H1 (cell line): ENCODE results near the gene PSD2. TPM values are rescaled to one million over a fixed set of nuclear protein-coding genes. Genes with fewer than 3 reads are reported as not detected.
A peak's percentile ranks its signal among the peaks of the same experiment; 100 is the strongest.

Experiments used
- BRCA1 ChIP-seq: IDR thresholded peaks from 2 replicates; pipeline ENCODE4 v1.6.1; 2012; ENCODE audit warnings: low read depth, low read length, improper control_type of control experiment
- CEBPB ChIP-seq: IDR thresholded peaks from 2 replicates; pipeline ENCODE4 v1.6.1; 2012; ENCODE audit warnings: low read depth, low read length
- EZH2 ChIP-seq: fragments of 200-600 bp; sonication (generic); IDR thresholded peaks from 2 replicates; pipeline ENCODE4 v1.7.1; 2012; ENCODE audit warnings: low read depth, mild to moderate bottlenecking, moderate library complexity, low read length, inconsistent platforms; ENCODE audit not compliant: severe bottlenecking
- GABPA ChIP-seq: IDR thresholded peaks from 2 replicates; pipeline ENCODE4 v1.6.1; 2011; ENCODE audit warnings: mild to moderate bottlenecking, low read length, moderate library complexity, borderline replicate concordance; ENCODE audit not compliant: insufficient read depth
- RNF2 ChIP-seq: fragments of 200-900, 300-1000 bp; sonication (generic); IDR thresholded peaks from 2 replicates; pipeline ENCODE4 v1.7.1; 2016; ENCODE audit warnings: borderline replicate concordance, low read depth, mild to moderate bottlenecking, antibody characterized with exemption, low read length; ENCODE audit not compliant: poor library complexity, severe bottlenecking; ENCODE audit errors: missing control alignments
- SP4 ChIP-seq: IDR thresholded peaks from 2 replicates; pipeline ENCODE4 v1.6.1; 2012; ENCODE audit warnings: low read length, inconsistent platforms
- SUZ12 ChIP-seq: fragments of 200-600 bp; sonication (generic); IDR thresholded peaks from 2 replicates; pipeline ENCODE4 v1.6.1; 2012; ENCODE audit warnings: mild to moderate bottlenecking, inconsistent platforms, low read length, moderate library complexity, mixed read lengths
- polyA plus RNA-seq, 7 experiments: library from polyadenylated mRNA; depleted of rRNA in 3 of 7; stranded (reverse) in 5 of 7; unstranded in 2 of 7; fragments of >200 nt in 5 of 7; fragments of 200-250 nt in 2 of 7; gene quantifications; 1 replicate in 5 of 7; 2 replicates in 1 of 7; 4 replicates in 1 of 7; pipeline versions ENCODE4 v1.2.1 to v1.2.3, GENCODE V29; 2011 to 2013; ENCODE audit warnings: missing spikeins in 2 of 7, mixed read lengths in 2 of 7
- total RNA-seq: library from RNA; stranded (reverse); fragmentation: NEBNext Ultra II Directional; extraction: Animal tissue kit (Norgen Biotek cat#: 25700); gene quantifications from 2 replicates; pipeline ENCODE4 v1.2.1, GENCODE V29; 2021
- TF ChIP-seq, protein P1 (sequence below), 3 experiments: IDR thresholded peaks; 1 replicate in 2 of 3; 2 replicates in 1 of 3; pipeline versions ENCODE4 v1.5.1 to v1.6.1; 2011; ENCODE audit warnings: low read length in 3 of 3, mild to moderate bottlenecking in 3 of 3, inconsistent platforms in 2 of 3, low read depth in 1 of 3, moderate library complexity in 1 of 3; ENCODE audit not compliant: insufficient read depth in 1 of 3; ENCODE audit errors: control extremely low read depth in 1 of 3
- TF ChIP-seq, protein P2 (sequence below): IDR thresholded peaks from 2 replicates; pipeline ENCODE4 v1.6.1; 2012; ENCODE audit warnings: inconsistent platforms

The PSD2 gene
- total and polyA plus RNA-seq, 2 of the 8 experiments (the other 6 are each of a cell fraction or from before 2014, with no cell fraction given) = 0.06 to 0.14 TPM

DNA sequence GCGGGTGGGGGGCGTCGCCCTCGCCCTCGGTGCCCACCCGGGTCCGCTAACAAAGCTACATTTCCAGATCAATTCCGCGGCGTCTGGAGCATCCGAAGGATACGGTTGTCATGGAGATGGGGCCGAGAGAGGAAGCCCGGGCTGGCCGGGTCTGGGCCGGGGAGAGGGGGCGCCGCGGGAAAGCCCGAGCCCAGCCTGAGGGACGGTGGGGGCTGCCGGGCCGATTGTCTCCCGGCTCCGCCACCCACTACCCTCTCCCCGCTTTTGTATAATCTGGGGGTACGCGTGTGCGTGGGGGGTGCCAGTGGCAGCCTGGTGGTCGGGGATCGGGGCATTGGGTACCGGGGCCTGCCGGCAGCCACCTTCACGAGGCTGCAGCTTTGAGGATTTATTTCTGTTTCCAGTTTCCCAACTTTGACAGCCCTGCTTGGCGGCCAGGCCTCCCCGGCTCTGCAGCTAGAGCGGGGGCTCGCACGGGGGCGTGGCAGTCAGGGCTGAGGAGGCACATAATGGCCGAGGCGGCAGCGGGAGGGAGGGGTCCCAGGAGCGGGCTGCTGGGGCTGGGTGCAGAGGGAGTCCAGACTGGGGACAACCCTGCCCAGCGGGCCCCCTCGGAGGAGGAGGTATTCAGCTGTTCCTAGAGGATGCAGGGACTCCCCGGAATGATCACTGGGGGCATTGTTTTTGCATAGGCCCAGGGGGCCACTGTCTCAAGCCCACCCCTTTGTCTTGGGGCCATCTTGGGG, 626 bp downstream of the PSD2 start (continued):
- TF ChIP-seq EZH2 (peak; percentile 23), GABPA (no peak), RNF2 (peak; percentile 7), SUZ12 (peak; percentile 11; the same call in 1 of the 2 replicates), CEBPB (no peak), SP4 (no peak), BRCA1 (no peak)
- TF ChIP-seq, protein P1, sequence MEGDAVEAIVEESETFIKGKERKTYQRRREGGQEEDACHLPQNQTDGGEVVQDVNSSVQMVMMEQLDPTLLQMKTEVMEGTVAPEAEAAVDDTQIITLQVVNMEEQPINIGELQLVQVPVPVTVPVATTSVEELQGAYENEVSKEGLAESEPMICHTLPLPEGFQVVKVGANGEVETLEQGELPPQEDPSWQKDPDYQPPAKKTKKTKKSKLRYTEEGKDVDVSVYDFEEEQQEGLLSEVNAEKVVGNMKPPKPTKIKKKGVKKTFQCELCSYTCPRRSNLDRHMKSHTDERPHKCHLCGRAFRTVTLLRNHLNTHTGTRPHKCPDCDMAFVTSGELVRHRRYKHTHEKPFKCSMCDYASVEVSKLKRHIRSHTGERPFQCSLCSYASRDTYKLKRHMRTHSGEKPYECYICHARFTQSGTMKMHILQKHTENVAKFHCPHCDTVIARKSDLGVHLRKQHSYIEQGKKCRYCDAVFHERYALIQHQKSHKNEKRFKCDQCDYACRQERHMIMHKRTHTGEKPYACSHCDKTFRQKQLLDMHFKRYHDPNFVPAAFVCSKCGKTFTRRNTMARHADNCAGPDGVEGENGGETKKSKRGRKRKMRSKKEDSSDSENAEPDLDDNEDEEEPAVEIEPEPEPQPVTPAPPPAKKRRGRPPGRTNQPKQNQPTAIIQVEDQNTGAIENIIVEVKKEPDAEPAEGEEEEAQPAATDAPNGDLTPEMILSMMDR (IDR thresholded peaks at IDR 0.05; ENCODE audit: control extremely low read depth in 1 of 3, insufficient read depth in 1 of 3, low read depth in 1 of 3, low read length in 3 of 3) = 0 out of 4 replicates have a peak, but pooled peaks of 1 of the 3 experiments have one; percentile 3
- TF ChIP-seq, protein P2, sequence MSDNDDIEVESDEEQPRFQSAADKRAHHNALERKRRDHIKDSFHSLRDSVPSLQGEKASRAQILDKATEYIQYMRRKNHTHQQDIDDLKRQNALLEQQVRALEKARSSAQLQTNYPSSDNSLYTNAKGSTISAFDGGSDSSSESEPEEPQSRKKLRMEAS = no peak
